Nucleus accumbens (tissue), 56 donors: ENCODE results near the gene DDOST.

Experiments
- DNase-seq, 56 donors: peaks; one replicate each; lab custom pipeline; 2025; lab: John Stamatoyannopoulos, UW

Gene DDOST

DNA sequence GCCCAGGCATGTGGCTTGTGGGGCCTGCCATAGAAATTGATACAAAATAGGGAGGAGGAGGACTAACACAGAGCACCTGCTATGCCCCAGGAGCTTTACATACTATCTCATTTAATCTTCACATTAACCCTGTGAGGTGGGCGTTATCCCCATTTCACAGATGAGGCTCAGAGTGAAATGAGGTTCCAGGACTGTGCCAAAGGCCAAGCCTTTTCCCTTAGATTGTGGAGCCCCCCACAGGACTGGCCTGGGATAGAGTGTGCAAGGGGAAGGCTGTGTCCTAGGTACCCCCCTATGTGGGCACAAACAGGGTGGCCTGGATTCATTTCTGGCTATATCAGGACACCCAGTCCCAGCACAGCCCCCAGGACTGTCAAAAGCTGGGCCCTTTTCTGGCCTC lies 2.2 kb upstream of the DDOST start:
- DNase-seq, result no peak

DNA sequence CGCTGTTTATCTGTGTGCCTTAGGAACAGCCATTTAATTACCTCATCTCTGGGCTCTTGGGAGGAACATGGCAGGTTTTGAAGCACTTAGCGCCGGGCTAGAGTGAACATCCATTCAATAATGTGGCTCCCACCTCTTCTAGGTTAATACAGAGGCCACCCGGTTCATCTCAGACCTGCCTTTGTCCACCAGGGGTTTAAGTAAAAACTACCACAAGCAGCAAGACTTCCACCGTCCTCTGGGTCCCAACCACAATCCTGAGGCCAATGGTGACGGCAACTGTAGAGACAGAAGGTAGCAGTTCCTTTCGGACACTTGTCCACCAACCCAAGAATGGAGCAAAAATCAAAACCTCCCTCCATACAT lies 924 bp upstream of the DDOST start:
- DNase-seq, result no peak

DNA sequence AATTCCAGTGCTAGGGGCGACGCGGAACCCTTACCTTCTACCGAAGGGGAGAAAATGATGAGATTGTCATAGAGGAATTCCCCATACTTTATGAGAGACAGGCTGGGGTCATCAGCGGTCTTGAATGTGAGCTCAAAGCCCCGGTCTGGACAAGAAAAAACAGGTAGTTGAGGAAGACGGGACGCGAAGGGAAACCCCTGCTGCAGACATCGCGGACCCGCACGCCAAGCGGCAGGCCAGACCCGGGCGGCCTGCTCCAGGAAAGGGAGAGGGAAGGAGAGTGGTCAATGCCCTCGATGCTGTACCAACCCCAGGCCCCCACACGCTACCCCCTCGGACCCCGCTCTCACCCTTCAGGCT lies 342 bp downstream of the DDOST start:
- peak in 1 of 56 donors; percentile 61 for DNase-seq

DNA sequence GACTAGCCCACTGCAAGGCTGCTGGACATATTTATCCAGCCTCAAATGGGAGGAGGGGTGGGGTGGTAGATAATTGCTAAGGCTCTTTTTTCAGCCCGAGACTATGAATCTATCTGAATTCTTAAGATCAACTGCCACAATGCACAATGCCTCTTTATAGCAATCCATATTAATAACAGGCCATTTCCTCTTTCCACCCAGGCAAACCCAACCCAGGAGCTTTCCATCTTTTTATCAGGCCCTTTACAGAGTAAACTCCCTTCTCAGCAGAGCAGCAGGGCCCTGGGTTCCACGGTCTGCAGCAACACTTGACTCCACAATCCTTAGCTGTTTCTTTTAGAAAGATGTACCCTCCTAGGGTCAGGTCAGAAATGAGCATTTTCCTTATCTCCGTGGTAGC lies 806 bp downstream of the DDOST start:
- no peak for DNase-seq

DNA sequence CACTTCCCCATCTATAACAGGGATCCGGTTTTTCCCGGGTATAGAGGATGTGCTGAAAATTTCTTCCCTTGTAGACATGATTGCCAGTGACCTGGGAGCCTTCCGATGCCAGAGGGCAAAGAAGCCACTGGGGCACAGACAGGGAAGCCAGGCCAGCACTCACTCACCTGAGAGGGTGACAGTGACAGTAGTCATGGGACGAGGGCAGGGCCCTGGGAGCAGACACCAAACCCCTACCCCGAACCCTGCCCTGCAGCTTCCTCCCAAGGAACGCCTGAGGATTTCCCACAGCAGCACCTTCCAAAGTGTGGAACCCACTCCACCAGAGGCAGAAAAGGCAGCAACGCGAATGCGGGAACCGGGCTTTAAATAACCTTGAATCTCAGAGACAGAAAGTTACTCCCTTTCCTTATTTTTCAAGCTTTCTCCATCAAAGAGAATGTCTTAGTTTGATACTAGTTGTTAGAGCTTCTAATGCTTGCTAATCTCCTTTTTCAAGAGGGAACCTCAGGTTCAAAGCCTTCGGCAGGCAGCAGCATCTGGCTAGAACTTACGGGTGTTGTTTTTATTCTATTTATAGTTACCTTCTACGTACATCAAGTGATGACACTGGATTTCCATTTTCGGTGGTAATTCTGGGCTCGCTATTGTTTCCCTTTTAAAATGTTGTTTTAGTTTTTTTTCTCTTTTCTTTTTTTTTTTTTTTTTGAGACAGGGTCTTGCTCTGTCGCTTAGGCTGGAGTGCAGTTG lies 2.8 kb downstream of the DDOST start:
- DNase-seq, result no peak

DNA sequence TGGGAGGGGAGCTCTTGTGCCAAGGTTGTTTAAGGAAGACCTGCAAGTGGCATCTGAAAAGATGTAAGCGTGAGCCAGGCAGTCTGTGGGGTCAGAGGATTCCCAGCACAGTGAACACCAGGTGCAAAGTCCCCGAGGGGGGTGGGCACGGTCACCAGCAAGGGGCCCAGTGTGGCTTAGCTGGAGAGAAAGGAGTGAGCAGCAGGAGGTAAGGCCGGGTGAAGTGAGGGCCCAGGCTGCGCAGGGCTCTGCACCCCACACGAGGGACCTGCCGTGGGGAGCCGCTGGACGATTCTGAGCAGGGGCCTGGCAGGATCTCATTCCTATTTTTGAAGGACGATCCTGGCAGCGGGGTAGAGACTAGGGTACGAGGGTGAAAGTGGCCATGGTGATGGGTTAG lies 4.1 kb downstream of the DDOST start:
- no peak for DNase-seq

DNA sequence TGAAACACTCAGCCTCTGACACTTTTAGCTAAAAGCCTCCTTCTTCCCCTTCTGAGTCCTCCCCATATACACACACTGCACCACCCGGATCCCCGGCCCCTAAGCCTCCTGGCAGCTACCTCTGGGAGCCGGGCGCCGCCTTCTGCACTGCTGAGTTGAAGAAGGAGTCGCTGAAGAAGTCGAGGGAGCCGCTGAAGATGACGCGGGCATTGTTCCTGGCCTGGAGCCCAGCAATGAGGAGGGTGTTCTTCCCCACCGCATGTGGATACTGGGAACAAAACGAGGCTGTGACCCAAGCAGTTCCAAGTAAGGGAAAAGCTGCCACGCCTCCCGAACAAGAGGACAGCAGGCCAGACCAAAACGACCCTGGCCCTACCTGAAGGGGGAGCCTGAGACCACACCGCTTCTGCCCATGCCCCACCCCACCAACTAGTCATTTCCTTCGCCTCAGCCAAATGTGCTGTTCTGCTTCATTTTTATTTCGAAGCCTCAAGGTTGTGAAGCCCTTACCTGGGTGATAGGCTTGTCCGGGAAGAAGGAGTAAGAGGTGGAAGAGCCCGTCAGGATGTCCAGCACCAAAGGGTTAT lies 7.0 kb downstream of the DDOST start:
- peak in 16 of 56 donors; percentile 8 to 57 (median 28) for DNase-seq

DNA sequence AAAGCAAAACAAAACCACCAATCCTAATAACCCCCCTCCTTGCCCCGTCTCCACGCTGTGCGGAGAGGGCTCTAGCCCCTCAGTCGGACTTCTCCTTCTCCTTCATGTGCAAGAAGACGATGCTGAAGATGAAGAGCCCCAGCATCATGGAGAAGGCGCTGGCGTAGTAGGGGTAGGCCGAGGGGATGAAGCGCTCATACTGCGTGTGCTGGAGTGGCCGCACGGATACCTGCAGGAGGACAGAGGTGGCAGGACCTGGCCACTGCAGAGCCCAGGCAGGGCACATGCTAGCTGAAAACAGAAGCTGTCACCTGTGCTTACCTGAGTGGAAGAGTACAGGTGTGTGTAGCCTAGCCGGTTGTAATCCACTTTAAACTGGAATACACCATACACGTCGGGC lies 8.9 kb downstream of the DDOST start:
- DNase-seq, result no peak

DNA sequence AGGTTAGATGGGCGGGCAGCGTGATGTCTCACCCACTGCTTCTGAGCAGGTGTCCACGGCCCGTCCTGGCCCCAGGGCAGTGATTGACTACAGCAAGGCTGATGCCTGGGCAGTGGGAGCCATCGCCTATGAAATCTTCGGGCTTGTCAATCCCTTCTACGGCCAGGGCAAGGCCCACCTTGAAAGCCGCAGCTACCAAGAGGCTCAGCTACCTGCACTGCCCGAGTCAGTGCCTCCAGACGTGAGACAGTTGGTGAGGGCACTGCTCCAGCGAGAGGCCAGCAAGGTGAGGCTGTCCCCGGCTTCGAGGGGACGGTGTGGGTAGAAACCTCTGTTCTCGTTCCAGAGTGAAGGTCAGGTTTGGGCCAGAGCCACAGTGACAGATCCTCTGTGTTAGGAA lies 12.2 kb downstream of the DDOST start:
- DNase-seq, result no peak

DNA sequence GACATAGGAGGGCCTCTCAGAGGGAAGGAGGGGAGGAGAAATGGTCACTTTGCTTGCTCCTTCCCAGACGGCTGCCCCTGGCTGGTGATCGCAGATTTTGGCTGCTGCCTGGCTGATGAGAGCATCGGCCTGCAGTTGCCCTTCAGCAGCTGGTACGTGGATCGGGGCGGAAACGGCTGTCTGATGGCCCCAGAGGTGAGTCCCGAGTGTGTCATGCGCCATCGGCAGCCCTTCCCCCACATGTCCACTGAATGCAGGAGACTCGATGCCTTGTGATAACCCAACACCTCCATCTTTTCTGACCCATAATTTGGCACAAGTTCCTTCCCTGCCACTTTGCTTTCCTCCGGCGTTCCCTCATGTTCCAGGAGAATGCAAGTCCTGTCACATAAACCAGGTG lies 12.7 kb downstream of the DDOST start:
- DNase-seq, result no peak

DNA sequence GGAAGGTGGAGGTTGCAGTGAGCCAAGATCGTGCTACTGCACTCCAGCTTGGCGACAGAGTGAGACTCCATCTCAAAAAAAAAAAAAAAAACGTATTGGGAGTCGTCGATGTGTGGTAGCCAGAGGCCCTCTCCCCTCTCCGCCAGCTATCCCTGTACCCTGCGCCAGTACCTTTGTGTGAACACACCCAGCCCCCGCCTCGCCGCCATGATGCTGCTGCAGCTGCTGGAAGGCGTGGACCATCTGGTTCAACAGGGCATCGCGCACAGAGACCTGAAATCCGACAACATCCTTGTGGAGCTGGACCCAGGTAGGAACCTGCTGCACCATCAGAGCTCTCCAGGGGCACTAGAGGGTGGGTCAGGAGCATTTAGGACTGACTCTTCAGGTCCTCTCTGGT lies 15.8 kb downstream of the DDOST start:
- DNase-seq, result no peak

DNA sequence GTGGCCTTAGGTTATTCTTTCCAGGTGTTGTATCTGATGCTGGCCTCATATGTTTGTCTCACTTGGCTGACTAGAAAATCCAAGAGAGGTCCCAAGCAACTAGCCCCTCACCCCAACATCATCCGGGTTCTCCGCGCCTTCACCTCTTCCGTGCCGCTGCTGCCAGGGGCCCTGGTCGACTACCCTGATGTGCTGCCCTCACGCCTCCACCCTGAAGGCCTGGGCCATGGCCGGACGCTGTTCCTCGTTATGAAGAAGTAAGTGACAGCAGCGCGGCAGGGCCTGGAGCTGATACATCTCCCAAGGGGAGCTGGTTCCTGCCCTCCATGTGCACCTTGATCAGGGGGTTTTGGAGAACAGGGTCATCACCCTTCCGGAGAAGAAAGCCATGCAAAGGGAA lies 16.8 kb downstream of the DDOST start:
- no peak for DNase-seq

DNA sequence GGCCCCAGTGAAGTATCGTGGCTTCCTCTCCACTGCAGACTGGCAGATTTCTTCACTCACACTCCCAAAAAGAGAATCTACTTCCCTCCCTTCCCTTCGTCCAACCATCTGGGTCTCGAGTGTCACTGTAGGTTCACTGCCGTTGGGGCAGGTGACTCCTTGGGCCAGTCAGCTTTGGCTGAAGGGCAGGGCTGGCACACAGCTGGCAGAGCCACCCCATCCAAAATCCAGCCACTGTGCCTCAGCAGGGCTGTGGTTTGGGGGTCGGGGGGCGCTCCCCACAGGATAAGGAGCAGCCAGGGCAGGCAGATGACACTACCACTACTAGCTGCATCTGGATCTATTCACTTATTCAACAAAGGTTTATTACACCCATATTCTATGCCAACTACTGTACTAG lies 18.1 kb downstream of the DDOST start:
- DNase-seq, result no peak

DNA sequence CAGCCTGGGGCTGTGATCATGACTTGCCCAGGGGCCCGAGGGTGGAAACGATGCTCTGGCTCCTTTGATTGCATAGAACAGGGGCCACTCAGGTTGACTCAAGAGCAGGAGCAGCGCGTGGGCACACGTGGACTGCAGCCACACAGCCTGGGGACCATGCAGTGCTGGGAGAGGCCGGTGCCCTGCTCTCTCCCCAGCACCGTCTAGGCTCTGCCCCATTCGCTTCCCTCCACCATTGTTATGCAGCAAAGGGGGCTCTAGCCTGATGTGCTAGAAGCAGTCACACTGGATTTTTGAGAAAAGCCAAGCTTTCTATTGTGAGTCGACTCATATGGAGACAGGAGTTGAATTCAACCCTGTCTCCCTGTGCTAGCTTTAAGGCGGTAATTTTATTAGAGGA lies 19.2 kb downstream of the DDOST start:
- no peak for DNase-seq

DNA sequence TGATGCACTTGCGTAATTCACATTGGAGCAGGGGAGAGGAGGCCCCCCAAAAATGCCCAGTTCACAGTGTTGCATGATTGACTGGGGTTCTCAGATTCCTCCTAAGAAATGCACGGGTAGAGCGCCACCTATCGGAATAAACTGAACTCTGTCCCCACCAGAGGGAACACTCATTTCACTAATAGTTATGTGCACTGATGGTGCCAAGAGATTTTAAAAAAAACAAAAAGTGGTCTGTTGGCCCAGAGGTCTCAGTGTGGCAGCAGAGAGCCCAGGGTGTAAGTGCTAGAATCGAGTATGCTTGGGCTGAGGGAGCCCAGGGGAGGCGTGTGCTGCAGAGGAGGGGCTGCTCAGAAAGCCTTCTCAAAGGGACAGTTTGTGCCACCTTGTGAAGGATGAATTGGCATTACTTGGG lies 21.0 kb downstream of the DDOST start:
- peak in 27 of 56 donors; percentile 2 to 66 (median 13) for DNase-seq

DNA sequence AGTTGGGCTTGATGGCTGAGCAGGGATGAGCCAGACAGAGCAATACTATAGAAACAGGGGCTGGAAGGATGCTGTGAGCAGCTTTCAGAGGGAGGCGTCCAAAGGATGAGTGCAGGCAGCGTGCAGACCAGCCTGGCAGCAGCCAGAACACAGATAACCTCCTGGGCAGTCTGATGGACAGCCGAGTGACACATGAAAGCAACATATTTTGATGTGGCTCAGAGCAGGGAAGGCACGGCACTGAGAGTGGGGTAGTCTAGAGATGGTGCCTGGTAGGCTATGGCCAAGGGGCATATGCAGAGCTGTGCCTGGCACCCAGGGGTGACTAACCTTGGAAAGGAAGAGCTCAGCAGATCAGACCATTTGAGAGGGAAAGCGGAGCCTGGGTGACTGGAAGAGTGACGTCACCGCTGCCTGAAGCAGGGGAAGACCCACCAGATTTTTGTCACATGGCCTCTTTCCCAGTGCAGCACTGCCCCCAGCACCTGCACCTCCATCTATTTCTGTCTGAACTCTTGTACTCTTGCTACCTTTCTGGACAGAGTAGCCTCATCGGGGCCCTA lies 24.3 kb downstream of the DDOST start:
- DNase-seq, result no peak

DNA sequence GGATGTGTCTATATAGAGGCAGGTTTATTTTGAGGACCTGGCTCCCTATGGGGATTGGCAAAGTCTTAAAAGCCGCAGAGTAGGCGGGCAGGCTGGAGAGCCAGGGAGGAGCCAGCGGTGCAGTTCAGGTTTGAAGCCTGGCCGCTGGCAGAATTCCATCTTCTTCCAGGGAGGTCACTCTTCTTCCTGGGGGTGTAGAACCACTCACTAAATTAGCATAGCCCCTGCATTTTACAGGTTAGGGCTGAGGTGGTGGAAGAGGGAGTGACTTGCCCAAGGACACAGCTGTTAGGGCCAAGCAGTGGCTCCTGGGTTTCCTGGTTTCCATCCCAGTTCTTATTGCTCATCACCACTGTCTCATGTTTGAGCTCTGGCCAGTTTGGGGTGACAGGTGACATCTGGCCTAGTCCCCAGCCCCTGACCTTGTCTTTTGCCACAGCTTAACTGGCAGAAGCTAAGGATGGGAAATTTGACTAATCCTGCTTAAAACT lies 26.5 kb downstream of the DDOST start:
- DNase-seq, result peak in 6 of 56 donors; percentile 3 to 19 (median 6)

DNA sequence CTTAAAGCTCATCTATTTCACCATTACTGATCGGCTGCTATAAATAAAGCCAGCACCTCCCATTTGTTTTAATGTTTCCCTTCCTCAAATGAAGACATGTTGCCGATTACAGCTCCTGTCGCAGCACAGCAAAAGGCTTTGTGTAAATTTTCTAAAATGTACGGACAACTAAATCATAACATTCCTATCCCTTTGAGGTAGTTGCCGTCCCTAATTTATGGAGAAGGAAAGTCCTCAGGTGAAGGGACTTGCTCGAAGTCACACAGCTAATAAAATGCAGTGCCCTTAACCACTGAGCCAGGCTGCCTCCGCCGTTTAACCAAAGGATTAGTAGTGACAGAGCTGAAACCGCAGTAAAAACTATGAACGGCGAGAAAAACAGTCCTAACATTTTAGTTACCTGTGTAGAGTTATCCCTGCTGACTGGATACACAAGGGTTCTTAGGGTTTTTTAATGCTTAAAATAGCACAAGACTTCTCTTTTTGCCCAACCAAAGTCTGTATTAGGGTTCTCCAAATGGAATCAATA lies 27.0 kb downstream of the DDOST start:
- peak in 6 of 56 donors; percentile 9 to 38 (median 23) for DNase-seq

DNA sequence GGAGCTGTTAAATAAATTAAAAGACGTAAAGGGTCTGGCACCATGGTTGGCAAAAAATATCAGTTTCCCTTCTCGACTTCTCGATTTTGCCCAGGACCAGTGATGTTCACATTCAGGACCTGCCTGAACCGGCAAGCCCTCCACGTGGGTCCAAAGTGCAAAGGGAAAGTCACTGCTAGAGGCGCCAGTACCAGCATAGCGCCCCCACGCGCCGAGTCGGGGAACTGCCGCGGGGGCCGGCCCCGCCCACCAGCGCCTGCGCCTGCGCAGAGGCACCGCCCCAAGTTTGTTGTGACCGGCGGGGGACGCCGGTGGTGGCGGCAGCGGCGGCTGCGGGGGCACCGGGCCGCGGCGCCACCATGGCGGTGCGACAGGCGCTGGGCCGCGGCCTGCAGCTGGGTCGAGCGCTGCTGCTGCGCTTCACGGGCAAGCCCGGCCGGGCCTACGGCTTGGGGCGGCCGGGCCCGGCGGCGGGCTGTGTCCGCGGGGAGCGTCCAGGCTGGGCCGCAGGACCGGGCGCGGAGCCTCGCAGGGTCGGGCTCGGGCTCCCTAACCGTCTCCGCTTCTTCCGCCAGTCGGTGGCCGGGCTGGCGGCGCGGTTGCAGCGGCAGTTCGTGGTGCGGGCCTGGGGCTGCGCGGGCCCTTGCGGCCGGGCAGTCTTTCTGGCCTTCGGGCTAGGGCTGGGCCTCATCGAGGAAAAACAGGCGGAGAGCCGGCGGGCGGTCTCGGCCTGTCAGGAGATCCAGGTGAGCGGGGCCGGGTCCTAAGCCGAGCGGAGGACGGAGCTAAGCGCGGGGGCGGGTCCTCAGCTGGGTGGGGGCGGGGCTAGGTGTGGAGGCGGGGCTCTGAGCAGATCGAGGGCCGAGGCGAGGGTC lies 27.7 kb downstream of the DDOST start, which contains the start of gene PINK1:
Gene PINK1 (plus strand): TSS at position 269 of the 875 bp plus-strand sequence. CDS start 91 bp downstream, at position 360.
- peak in 53 of 56 donors; percentile 14 to 87 (median 65) for DNase-seq

DNA sequence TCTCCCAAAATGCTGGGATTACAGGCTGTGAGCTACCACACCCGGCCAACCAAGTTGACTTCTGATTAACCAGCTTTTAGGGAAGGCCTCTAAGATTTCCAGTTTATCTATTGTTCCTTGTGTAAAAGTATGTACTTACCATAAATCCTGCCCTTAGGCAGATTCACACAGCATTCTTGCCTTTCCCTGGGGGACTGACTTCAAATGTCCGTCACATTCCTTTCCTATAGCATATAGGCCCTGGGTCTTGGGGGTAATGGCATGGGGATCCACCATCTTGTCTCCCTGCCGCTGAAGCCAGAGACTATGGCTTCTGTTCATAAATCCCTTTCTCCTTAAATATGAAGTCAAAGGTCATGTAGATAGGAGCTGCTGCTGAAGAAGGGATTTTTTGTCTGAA lies 28.8 kb downstream of the DDOST start:
- no peak for DNase-seq

DNA sequence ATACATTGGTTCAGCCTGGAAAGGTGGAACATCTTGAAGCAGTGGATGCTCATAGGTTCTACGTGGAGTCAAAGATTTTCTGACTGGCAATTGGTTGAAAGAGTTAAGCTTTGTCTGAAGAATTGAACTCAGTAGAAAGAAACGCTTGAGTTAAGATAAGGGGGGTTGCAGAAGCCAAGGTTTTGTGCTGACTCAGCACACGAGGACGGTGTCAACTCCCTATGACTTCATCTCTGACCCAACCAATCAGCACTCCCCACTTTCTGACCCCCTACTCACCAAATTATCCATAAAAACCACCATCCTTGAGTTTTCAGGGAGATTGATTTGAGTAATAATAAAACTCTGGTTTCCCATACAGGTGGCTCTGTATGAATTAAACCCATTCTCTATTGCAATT lies 30.4 kb downstream of the DDOST start:
- no peak for DNase-seq
